Large intestine (tissue), 3 donors: Measurements from ENCODE around the gene CEACAM6. TPM values are rescaled to one million over a fixed set of nuclear protein-coding genes. Genes with fewer than 3 reads are reported as not detected.
"Not testable (repeated sequence)": the region's sequence is repeated elsewhere in the genome, so short reads cannot be mapped to it uniquely, and the experiment has no call there.

Source experiments
- DNase-seq, 2 donors: peaks; one replicate each; pipeline versions ENCODE4 v3.0.0 to v3.0.0-alpha.2; 2013
- H3K27ac ChIP-seq: one replicate; pipeline ENCODE4 v1.5.1; 2013; ENCODE audit warnings: low read length
- H3K27me3 ChIP-seq: 2 replicates; pipeline ENCODE4 v1.6.1; 2013; ENCODE audit warnings: low read length; ENCODE audit not compliant: control insufficient read depth, insufficient read depth
- H3K36me3 ChIP-seq: 2 replicates; pipeline ENCODE4 v1.6.1; 2013; ENCODE audit warnings: low read length; ENCODE audit not compliant: control insufficient read depth, insufficient read depth
- H3K4me1 ChIP-seq: one replicate; pipeline ENCODE4 v1.6.1; 2013; ENCODE audit warnings: low read length; ENCODE audit not compliant: control insufficient read depth, insufficient read depth
- H3K4me3 ChIP-seq: one replicate; pipeline ENCODE4 v1.5.1; 2013; ENCODE audit warnings: low read length
- H3K9me3 ChIP-seq: one replicate; pipeline ENCODE4 v1.6.1; 2013; ENCODE audit warnings: mild to moderate bottlenecking, low read depth, low read length, moderate library complexity; ENCODE audit not compliant: control insufficient read depth
- WGBS: methylation state at CpG from one replicate; pipeline ENCODE4 v1.1.5; 2013; ENCODE audit warnings: low lambda C conversion rate; ENCODE audit not compliant: insufficient coverage; 5-methylcytosine and 5-hydroxymethylcytosine counted together
- polyA plus RNA-seq: library from polyadenylated mRNA; unstranded; fragments of 120-200 nt; gene quantifications from one replicate; pipeline ENCODE4 v1.2.1, GENCODE V29; 2013

CEACAM6 gene
- polyA plus RNA-seq, 1 donor = 16.1 TPM

DNA sequence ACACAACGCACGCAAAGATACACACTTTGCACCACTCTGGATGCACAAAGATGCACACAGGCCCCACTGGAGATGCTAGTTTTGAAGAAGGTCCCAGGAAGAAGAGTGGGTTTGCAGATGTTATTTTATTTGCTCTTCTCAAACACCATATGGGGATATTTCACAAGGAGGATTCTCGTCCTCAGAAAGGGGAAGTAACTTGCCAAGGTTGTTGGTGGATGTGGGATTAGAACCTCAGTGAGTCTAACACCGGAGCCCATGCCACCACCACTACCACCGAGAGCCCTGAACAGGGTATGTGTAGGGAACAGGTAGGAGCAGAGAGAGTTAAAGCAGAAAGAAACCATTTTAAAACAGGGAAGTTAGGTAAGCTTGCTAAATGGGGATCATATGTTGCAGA lies 9.6 kb upstream of the CEACAM6 start:
- H3K27ac ChIP-seq = no peak overlapping the region

DNA sequence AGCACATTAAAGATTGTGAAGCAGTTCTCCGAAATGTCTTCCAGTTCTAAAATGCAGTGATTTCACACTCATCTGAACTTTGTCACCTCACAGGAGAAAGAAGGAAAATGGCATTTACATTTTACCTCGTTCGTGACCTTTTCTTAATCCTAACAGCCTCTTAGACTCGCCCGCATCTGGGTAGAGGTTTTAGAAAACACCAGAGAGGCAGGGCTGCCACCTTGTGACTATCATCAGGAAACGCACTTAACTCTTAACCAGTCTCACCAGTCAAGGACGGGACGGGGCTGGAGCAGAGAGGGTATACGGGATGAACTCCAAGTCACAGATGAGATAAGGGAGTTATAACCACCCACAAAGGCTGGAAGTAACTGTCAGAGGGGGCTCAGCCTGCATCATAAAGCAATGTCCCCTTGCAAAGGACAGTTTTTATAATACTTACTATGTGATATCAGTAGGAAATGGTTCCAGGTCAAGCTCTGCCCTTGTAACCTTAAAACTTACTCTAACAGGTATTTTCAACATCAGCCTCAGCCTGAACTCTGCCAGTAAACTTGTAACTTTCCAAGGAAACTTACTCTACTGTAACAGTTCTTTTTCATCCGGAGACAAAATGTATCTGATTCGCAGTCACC lies 8.6 kb upstream of the CEACAM6 start:
- Histone ChIP-seq H3K27me3 (no peaks in the 10 kb centered on the region), H3K27ac (no peak overlapping the region), H3K4me1 (peaks cover 16% of the 10 kb centered on the region), H3K4me3 (no peak overlapping the region), H3K36me3 (no peaks in the 10 kb centered on the region), H3K9me3 (no peaks in the 10 kb centered on the region)
- 100% methylated on average over 2 of the region's 11 CpGs for WGBS
- peak; percentile 51 to 69 for DNase-seq

More for the DNA sequence above, 9.6 kb upstream of the CEACAM6 start:
- Histone ChIP-seq H3K36me3 (no peaks in the 10 kb centered on the region), H3K27me3 (no peaks in the 10 kb centered on the region), H3K9me3 (no peaks in the 10 kb centered on the region), H3K4me3 (no peak overlapping the region), H3K4me1 (peaks cover 16% of the 10 kb centered on the region)
- WGBS = no CpG with 5 or more reads among the region's 5 CpGs
- DNase-seq = no peak

DNA sequence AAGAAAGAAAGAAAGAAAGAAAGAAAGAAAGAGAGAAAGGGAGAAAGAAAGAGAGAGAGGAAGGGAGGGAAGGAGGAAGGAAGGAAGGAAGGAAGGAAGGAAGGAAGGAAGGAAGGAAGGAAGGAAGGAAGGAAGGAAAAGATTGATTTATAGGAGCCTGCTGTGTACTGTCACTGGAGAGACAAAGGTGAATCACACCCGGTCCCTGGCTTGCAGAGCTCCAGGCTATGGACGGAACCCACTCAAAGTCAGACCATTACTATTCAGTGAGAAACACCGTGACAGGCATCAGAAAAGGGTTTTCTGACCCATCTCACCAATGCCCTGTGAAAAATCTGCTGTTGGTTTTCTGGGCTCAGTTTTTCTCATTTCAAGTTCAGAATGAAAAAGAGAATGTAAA lies 7.3 kb upstream of the CEACAM6 start:
- Histone ChIP-seq H3K36me3 (no peaks in the 10 kb centered on the region), H3K4me3 (no peak overlapping the region), H3K27me3 (no peaks in the 10 kb centered on the region), H3K27ac (no peak overlapping the region), H3K9me3 (no peaks in the 10 kb centered on the region), H3K4me1 (peaks cover 16% of the 10 kb centered on the region)
- DNase-seq = no peak
- no CpG with 5 or more reads among the region's 3 CpGs for WGBS

DNA sequence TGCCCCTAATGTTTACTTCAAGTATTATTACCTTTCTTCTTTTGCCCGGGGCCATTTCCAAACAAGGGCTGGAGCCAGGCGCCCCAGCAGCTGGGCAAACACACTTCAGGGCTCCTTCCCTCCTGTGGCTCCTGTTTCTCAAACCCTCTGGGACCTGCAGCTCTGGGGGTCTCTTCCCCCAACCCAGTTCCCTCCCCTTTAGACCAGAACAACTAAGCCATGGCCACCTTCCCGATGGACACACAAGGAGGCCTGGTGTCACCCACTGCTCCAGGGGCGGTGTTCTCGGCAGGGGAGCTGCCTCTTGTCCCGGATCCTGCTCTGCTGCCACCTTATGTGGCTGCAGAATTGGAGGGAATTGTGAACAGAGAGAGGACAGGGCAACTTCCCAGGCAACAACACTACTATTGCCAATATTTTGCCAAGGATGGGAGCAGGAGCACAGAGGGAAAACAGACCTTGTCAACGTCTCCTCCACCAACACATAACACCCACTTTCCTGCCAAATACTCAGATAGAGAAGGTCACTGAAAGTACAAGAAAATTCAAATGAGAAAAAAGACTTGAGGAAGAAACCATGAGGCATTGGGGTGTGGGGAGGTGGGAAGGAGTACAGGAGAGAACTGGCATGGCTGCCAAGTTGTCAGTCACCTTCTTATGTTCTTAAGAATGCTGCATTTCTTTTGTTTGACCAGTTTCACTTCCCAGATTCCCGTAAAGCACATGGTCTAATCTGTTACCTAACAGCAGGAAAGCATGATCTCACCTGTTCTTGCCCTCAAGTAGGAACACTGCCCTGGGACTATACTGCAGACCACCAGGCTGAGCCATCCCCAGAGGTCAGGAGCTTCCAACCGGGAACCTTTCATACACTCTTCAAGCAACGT lies 4.8 kb upstream of the CEACAM6 start:
- H3K36me3 ChIP-seq, H3K27ac ChIP-seq, H3K27me3 ChIP-seq, H3K9me3 ChIP-seq, H3K4me1 ChIP-seq, DNase-seq, H3K4me3 ChIP-seq: not testable (repeated sequence)
- WGBS = no CpG with 5 or more reads among the region's 10 CpGs

DNA sequence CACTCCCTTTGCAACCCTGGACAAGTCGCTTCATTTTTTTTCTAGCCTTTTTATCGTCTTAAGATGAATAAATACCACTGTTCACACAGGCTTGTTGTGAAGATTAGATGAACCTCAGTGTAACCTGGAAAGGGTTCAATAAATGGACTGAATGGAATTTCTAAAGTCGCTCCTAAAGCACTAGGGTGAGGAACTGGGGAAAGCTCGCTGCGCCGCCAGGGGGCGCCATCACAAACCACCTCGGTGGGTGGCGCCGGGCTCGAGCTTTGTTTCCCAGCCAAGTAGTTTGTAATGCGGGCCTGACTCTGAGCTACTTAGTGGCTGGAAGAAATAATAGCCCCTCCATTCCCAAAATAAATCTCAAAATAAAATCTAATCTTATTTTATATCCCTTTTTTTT lies 2.2 kb upstream of the CEACAM6 start:
- WGBS = no CpG with 5 or more reads among the region's 12 CpGs
- H3K36me3 ChIP-seq = no peaks in the 10 kb centered on the region
- no peaks in the 10 kb centered on the region for H3K9me3 ChIP-seq
- peak in 1 of 2 donors; percentile 37 for DNase-seq
- H3K4me3 ChIP-seq = no peak overlapping the region
- H3K27me3 ChIP-seq = no peaks in the 10 kb centered on the region
- no peak overlapping the region for H3K27ac ChIP-seq
- peaks cover 9% of the 10 kb centered on the region for H3K4me1 ChIP-seq

DNA sequence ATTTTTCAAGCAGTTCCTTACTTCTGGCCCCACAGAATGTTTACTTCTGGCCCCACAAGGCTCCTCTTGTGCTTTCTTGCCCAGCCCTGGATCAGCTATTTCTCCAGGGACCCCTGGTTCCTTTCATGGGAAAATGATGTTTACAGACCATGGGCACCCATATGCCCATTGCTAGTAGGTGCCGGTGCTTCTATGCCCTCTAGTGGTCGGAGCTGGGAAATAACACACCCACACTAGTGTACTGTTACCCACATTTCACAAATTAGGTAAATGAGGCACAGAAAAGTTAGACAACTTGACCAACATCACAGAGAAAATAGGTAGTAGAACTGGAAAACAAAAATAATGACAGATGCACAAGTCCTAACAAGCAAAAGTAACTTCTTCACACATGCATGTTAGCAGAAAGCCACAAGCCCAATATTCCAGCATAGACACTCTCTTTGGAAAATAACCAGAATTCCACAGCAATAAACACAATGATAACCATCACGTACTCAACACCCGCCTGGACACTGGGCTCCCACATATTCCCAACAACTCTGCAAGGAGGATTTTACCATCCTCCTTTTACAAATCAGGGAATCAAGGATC lies 1.3 kb upstream of the CEACAM6 start:
- no CpG with 5 or more reads among the region's 4 CpGs for WGBS
- no peaks in the 10 kb centered on the region for H3K36me3 ChIP-seq
- no peaks in the 10 kb centered on the region for H3K9me3 ChIP-seq
- H3K4me3 ChIP-seq = no peak overlapping the region
- DNase-seq = no peak
- H3K27ac ChIP-seq = no peak overlapping the region
- no peaks in the 10 kb centered on the region for H3K27me3 ChIP-seq
- H3K4me1 ChIP-seq = peaks cover 9% of the 10 kb centered on the region

DNA sequence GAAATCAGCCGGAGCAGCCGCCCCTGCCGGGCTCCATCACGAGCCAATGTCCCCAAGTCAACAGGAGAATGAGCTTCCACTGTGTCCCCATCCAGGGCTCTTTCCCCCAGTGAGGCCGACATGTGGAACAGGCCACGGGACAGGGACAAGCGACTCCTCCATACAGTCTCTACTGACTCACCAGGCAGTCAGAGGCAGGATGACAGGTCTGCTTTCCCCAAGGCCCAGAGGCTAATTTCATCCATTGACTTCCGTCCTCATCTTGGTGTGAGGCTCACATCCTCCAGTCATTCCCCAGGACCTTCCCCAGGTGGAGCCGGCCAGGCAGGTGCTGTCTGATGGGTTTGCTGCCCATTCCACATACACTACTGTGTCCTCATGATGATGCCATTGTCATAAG lies 3.5 kb downstream of the CEACAM6 start:
- peaks cover 9% of the 10 kb centered on the region for H3K4me1 ChIP-seq
- H3K36me3 ChIP-seq = no peaks in the 10 kb centered on the region
- 100% methylated on average over 1 of the region's 9 CpGs for WGBS
- no peaks in the 10 kb centered on the region for H3K9me3 ChIP-seq
- no peaks in the 10 kb centered on the region for H3K27me3 ChIP-seq
- DNase-seq = no peak
- no peak overlapping the region for H3K27ac ChIP-seq
- H3K4me3 ChIP-seq = no peak overlapping the region

DNA sequence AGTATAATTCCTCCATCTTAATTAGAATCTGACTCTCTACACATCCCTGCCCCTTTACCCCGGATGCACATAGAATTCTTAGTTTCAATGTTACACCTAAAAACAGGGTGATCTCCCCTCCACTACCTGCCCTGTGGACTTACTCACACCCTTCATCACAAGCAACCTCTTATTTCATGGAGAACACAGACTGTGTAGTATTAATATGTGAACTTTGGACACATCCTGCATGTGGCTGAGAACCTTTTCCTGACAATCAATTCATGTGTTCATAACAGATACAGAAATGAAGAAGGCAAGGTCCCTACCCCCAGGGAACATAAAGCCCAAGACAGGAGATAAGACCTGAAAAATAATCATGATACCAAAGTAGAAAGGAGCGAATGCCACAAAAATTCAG lies 11.8 kb downstream of the CEACAM6 start:
- Histone ChIP-seq H3K9me3 (peaks cover 4% of the 10 kb centered on the region), H3K4me3 (no peak overlapping the region), H3K36me3 (no peaks in the 10 kb centered on the region), H3K27ac (peak overlapping the region; percentile 39), H3K27me3 (no peaks in the 10 kb centered on the region), H3K4me1 (peaks cover 7% of the 10 kb centered on the region)
- 20% methylated on average over 1 of the region's 2 CpGs for WGBS
- peak; percentile 30 to 80 for DNase-seq

DNA sequence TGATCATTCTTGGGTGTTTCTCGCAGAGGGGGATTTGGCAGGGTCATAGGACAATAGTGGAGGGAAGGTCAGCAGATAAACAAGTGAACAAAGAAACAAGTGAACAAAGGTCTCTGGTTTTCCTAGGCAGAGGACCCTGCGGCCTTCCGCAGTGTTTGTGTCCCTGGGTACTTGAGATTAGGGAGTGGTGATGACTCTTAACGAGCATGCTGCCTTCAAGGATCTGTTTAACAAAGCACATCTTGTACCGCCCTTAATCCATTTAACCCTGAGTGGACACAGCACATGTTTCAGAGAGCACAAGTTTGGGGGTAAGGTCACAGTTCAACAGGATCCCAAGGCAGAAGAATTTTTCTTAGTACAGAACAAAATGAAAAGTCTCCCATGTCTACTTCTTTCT lies 12.8 kb downstream of the CEACAM6 start:
- not testable (repeated sequence) for DNase-seq, H3K4me3 ChIP-seq, H3K27me3 ChIP-seq, H3K9me3 ChIP-seq, H3K36me3 ChIP-seq, H3K27ac ChIP-seq
- peaks cover 16% of the 10 kb centered on the region for H3K4me1 ChIP-seq
- WGBS = no CpG with 5 or more reads among the region's 5 CpGs

DNA sequence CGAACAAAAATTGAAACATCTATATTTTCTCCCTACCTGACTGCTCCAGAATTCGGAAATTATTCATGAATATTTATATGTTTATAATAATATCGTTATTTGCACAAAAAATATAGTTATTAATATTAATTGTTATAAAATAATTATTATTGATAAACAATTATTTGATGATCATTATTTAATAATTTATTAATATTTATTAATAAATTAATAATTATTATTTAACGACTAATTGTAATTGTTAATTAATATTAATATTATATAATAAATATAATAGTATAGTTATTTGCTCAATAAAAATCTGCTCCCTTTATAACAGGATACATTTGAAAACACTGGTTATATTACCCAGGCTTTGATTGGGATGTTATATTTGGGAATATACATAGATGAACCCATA lies 14.3 kb downstream of the CEACAM6 start:
- H3K27me3 ChIP-seq = no peaks in the 10 kb centered on the region
- H3K4me1 ChIP-seq = peaks cover 27% of the 10 kb centered on the region
- H3K36me3 ChIP-seq = no peaks in the 10 kb centered on the region
- WGBS = 100% methylated on average over 3 of the region's 4 CpGs
- H3K9me3 ChIP-seq = peaks cover 4% of the 10 kb centered on the region
- H3K27ac ChIP-seq = no peak overlapping the region
- no peak overlapping the region for H3K4me3 ChIP-seq
- DNase-seq = no peak
